Measurements from ENCODE around the gene ODC1.
A peak's percentile ranks its signal among the peaks of the same experiment; 100 is the strongest.

The ODC1 gene

GRCh38 chr2:10422251-10422650, 25.9 kb downstream of the ODC1 start:
- TF ChIP-seq CTCF (conservative IDR thresholded peaks at IDR 0.05; ENCODE audit: low read depth): no peak
- POLR2A ChIA-PET (ENCODE audit: low non-redundant PET): no interaction called here
- no peak for DNase-seq (ENCODE audit: low spot score)
- CTCF ChIA-PET: interaction anchor here (1.7 kb wide), 1 partner anchor 325 kb away, joined by 3 read pairs; no protein-coding TSS in a partner anchor
- H3K27ac ChIP-seq: no peak overlapping the region

DNA sequence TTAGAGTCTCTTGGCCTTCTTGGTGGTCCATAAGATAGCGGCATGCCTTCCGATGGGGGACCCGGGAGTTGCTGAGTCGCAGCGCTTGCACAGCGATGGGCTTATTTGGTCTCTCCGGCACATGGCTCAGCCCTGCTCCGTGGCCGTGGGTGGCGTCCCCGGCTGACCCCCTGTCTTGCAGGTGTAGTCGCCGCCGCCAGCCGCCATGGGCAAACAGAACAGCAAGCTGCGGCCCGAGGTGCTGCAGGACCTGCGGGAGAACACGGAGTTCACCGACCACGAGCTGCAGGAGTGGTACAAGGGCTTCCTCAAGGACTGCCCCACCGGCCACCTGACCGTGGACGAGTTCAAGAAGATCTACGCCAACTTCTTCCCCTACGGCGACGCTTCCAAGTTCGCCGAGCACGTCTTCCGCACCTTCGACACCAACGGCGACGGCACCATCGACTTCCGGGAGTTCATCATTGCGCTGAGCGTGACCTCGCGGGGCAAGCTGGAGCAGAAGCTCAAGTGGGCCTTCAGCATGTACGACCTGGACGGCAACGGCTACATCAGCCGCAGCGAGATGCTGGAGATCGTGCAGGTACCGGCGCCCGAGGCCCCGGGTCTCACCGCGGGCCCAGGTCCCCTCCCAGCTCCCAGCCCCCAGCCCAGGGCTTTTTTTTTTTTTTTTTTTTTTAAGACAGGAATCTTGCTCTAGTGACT, 28.4 kb downstream of the ODC1 start:
- no peak overlapping the region for H3K27ac ChIP-seq
- no peak for TF ChIP-seq CTCF (conservative IDR thresholded peaks at IDR 0.05; ENCODE audit: low read depth)
- CTCF ChIA-PET: interaction anchor here (0.7 to 1.8 kb wide), 4 partner anchors 10 to 978 kb away, joined by 3 to 4 read pairs (median 4); no protein-coding TSS in a partner anchor
- DNase-seq (ENCODE audit: low spot score): no peak
- POLR2A ChIA-PET (ENCODE audit: low non-redundant PET): no interaction called here

DNA sequence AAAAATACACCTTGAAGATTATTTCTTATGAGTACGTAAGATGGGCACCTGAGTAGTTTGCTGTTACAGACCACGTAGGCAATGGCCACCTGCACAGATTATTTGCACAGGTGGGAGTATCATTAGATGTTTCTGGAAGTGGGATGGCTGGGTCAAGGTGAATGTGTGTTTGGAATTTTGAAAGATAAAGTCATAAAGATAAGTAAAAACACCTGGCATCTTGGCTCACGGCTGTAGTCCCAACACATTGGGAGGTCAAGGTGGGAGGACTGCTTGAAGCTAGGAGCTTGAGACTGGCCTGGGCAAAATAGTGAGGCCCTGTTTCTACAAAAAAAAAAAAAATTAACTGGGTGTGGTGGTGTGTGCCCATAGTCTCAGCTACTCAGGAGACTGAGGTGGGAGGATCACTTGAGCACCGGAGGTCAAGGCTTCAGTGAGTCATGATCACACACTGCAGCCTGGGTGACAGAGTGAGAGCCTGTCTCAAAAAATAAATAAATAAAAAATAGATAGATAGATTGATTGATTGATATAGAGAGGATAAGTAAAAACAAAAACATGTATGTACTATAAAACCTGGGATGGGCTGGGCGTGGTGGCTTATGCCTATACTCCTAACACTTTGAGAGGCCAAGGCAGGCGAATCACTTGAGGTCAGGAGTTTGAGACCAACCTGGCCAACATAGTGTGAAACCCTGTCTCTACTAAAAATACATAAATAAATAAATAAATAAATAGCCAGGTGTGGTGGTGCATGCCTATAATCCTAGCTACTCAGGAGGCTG, 30.4 kb downstream of the ODC1 start:
- ChIA-PET CTCF (interaction anchor here (0.6 to 1.8 kb wide), 2 partner anchors 9 to 257 kb away, joined by 4 to 9 read pairs; no protein-coding TSS in a partner anchor), POLR2A (ENCODE audit: low non-redundant PET) (no interaction called here)
- no peak for DNase-seq (ENCODE audit: low spot score)
- no peak overlapping the region for H3K27ac ChIP-seq
- no peak for TF ChIP-seq CTCF (conservative IDR thresholded peaks at IDR 0.05; ENCODE audit: low read depth)

GRCh38 chr2:10415640-10416039, 32.5 kb downstream of the ODC1 start:
- TF ChIP-seq CTCF (conservative IDR thresholded peaks at IDR 0.05; ENCODE audit: low read depth): no peak
- no peak overlapping the region for H3K27ac ChIP-seq
- CTCF ChIA-PET: interaction anchor here (0.5 kb wide), 1 partner anchor 12 kb away, joined by 3 read pairs; no protein-coding TSS in a partner anchor
- no peak for DNase-seq (ENCODE audit: low spot score)
- POLR2A ChIA-PET (ENCODE audit: low non-redundant PET): no interaction called here

- no peak for DNase-seq (ENCODE audit: low spot score)
- ChIA-PET POLR2A (ENCODE audit: low non-redundant PET) (no interaction called here), CTCF (interaction anchor here (0.5 to 1.2 kb wide), 3 partner anchors 13 to 230 kb away, joined by 3 to 4 read pairs (median 3); no protein-coding TSS in a partner anchor)
- 0 out of 2 replicates have a peak overlapping the region, but pooled peaks have one; percentile 4 for H3K27ac ChIP-seq
- TF ChIP-seq CTCF (conservative IDR thresholded peaks at IDR 0.05; ENCODE audit: low read depth): no peak
Observed at GRCh38 chr2:10415048-10415447, 33.1 kb downstream of the ODC1 start.

GRCh38 chr2:10414591-10414990, 33.5 kb downstream of the ODC1 start:
- ChIA-PET CTCF (interaction anchor here (0.6 to 1.3 kb wide), 3 partner anchors 20 to 229 kb away, joined by 3 to 4 read pairs (median 4); no protein-coding TSS in a partner anchor), POLR2A (ENCODE audit: low non-redundant PET) (no interaction called here)
- DNase-seq (ENCODE audit: low spot score): no peak
- 0 out of 2 replicates have a peak overlapping the region, but pooled peaks have one; percentile 4 for H3K27ac ChIP-seq
- TF ChIP-seq CTCF (conservative IDR thresholded peaks at IDR 0.05; ENCODE audit: low read depth): no peak
